IMR-90 (cell line): Measurements from ENCODE around the gene HSBP1L1. TPM values are rescaled to one million over a fixed set of nuclear protein-coding genes. Genes with fewer than 3 reads are reported as not detected.

ENCODE experiments used
- ATAC-seq: fragments of 200-7000 bp; cut with Tn5 transposase; 2 replicates; pipeline ENCODE4 v1.9.1; 2020; ENCODE audit warnings: low read depth, mild to moderate bottlenecking, moderate library complexity
- BruUV-seq: library from RNA; stranded (reverse); fragments of 400-500 nt; replicated peaks from 2 replicates; lab custom pipeline; 2021; lab: Mats Ljungman, UMichigan
- CTCF ChIA-PET: fragments of 300-600 bp; formaldehyde crosslinking; extraction: SDS; loops from one replicate; lab custom pipeline; 2021; ENCODE audit warnings: antibody characterized with exemption; lab: Yijun Ruan, JAX
- POLR2A ChIA-PET: fragments of 300-600 bp; sonication (Branson Sonifier 250); formaldehyde crosslinking; loops from one replicate; lab custom pipeline; 2022; ENCODE audit warnings: antibody characterized with exemption; ENCODE audit not compliant: unreplicated experiment; lab: Charles Lee
- DNase-seq: peaks from one replicate; pipeline ENCODE4 v3.0.0; 2013
- H2AFZ ChIP-seq: replicated peaks from 2 replicates; pipeline ENCODE3; 2013; ENCODE audit warnings: low read length, mild to moderate bottlenecking; ENCODE audit not compliant: poor library complexity
- H2AK5ac ChIP-seq: 2 replicates; pipeline ENCODE4 v1.6.1; 2013; ENCODE audit warnings: low read depth, low read length, inconsistent platforms
- H2AK9ac ChIP-seq: replicated peaks from 2 replicates; pipeline ENCODE3; 2013; ENCODE audit warnings: mild to moderate bottlenecking, low read depth, low read length, moderate library complexity; ENCODE audit not compliant: poor library complexity
- H2BK120ac ChIP-seq: 2 replicates; pipeline ENCODE4 v1.6.1; 2013; ENCODE audit warnings: low read depth, low read length, inconsistent platforms
- H2BK15ac ChIP-seq: 3 replicates; pipeline ENCODE4 v1.6.1; 2013; ENCODE audit warnings: low read depth, low read length, inconsistent platforms
- H2BK20ac ChIP-seq: 2 replicates; pipeline ENCODE4 v1.6.1; 2013; ENCODE audit warnings: low read depth, mild to moderate bottlenecking, inconsistent platforms, low read length, moderate library complexity
- H2BK5ac ChIP-seq: 2 replicates; pipeline ENCODE4 v1.6.1; 2013; ENCODE audit warnings: mild to moderate bottlenecking, low read depth, low read length, inconsistent platforms; ENCODE audit not compliant: poor library complexity, severe bottlenecking
- H3K14ac ChIP-seq: replicated peaks from 2 replicates; pipeline ENCODE4 v1.6.1; 2013; ENCODE audit warnings: low read depth, low read length, inconsistent platforms
- H3K18ac ChIP-seq: 2 replicates; pipeline ENCODE4 v1.6.1; 2013; ENCODE audit warnings: low read depth, low read length, control low read depth
- H3K23ac ChIP-seq: 2 replicates; pipeline ENCODE4 v1.6.1; 2013; ENCODE audit warnings: low read depth, low read length, inconsistent platforms
- H3K27ac ChIP-seq: 2 replicates; pipeline ENCODE4 v1.5.1; 2013; ENCODE audit warnings: mild to moderate bottlenecking, control low read depth, low read length; ENCODE audit not compliant: insufficient read depth
- H3K27me3 ChIP-seq: 2 replicates; pipeline ENCODE4 v1.6.1; 2013; ENCODE audit warnings: low read length; ENCODE audit not compliant: control insufficient read depth, insufficient read depth
- H3K36me3 ChIP-seq: 2 replicates; pipeline ENCODE4 v1.6.1; 2013; ENCODE audit warnings: low read length, mixed read lengths; ENCODE audit not compliant: control insufficient read depth, insufficient read depth
- H3K4ac ChIP-seq: 2 replicates; pipeline ENCODE4 v1.6.1; 2013; ENCODE audit warnings: low read depth, low read length, inconsistent platforms
- H3K4me1 ChIP-seq: 2 replicates; pipeline ENCODE4 v1.6.1; 2013; ENCODE audit warnings: low read length, mixed read lengths; ENCODE audit not compliant: control insufficient read depth, insufficient read depth
- H3K4me2 ChIP-seq: 2 replicates; pipeline ENCODE4 v1.6.1; 2013; ENCODE audit warnings: low read depth, mild to moderate bottlenecking, control low read depth, low read length, moderate library complexity
- H3K4me3 ChIP-seq: 2 replicates; pipeline ENCODE4 v1.5.1; 2013; ENCODE audit warnings: low read depth, mild to moderate bottlenecking, control low read depth, low read length, moderate library complexity; ENCODE audit not compliant: insufficient read depth
- H3K56ac ChIP-seq: 2 replicates; pipeline ENCODE4 v1.6.1; 2013; ENCODE audit warnings: low read length, inconsistent platforms; ENCODE audit not compliant: insufficient read depth; ENCODE audit errors: extremely low read depth
- H3K79me1 ChIP-seq, 2 experiments: 2 replicates each; pipeline ENCODE4 v1.6.1; 2013; ENCODE audit warnings: low read length in 2 of 2, inconsistent platforms in 1 of 2, low read depth in 1 of 2
- H3K9ac ChIP-seq: 2 replicates; pipeline ENCODE4 v1.6.1; 2013; ENCODE audit warnings: low read depth, low read length, control low read depth
- H3K9me1 ChIP-seq: 2 replicates; pipeline ENCODE4 v1.6.1; 2013; ENCODE audit warnings: low read length, inconsistent platforms; ENCODE audit not compliant: insufficient read depth
- H3K9me3 ChIP-seq: 2 replicates; pipeline ENCODE4 v1.6.1; 2013; ENCODE audit warnings: low read length; ENCODE audit not compliant: control insufficient read depth, insufficient read depth
- H4K20me1 ChIP-seq: 2 replicates; pipeline ENCODE4 v1.6.1; 2013; ENCODE audit warnings: low read length, inconsistent platforms; ENCODE audit not compliant: insufficient read depth
- H4K5ac ChIP-seq: 2 replicates; pipeline ENCODE4 v1.6.1; 2013; ENCODE audit warnings: mild to moderate bottlenecking, low read depth, low read length, control low read depth
- H4K8ac ChIP-seq, 2 experiments: 2 replicates each; pipeline ENCODE4 v1.6.1; 2013; ENCODE audit warnings: low read depth in 2 of 2, low read length in 2 of 2, control low read depth in 1 of 2, inconsistent platforms in 1 of 2
- H4K91ac ChIP-seq: 2 replicates; pipeline ENCODE4 v1.6.1; 2013; ENCODE audit warnings: low read depth, low read length, inconsistent platforms; ENCODE audit not compliant: insufficient read depth
- BHLHE40 ChIP-seq: fragments of 150-350 bp; IDR thresholded peaks from 2 replicates; pipeline ENCODE4 v1.6.1; 2016; ENCODE audit warnings: mild to moderate bottlenecking, low read depth, low read length
- CHD1 ChIP-seq: IDR thresholded peaks from 2 replicates; pipeline ENCODE4 v1.6.1; 2012; ENCODE audit warnings: low read depth, low read length, improper control_type of control experiment
- MAZ ChIP-seq: IDR thresholded peaks from 2 replicates; pipeline ENCODE4 v1.6.1; 2012; ENCODE audit warnings: low read depth, mild to moderate bottlenecking, low read length, improper control_type of control experiment, moderate library complexity, borderline replicate concordance
- MXI1 ChIP-seq: IDR thresholded peaks from 2 replicates; pipeline ENCODE4 v1.6.1; 2012; ENCODE audit warnings: low read depth, mild to moderate bottlenecking, low read length, moderate library complexity, borderline replicate concordance
- RAD21 ChIP-seq: IDR thresholded peaks from 2 replicates; pipeline ENCODE4 v1.6.1; 2012; ENCODE audit warnings: low read length, improper control_type of control experiment
- USF2 ChIP-seq: fragments of 150-350 bp; IDR thresholded peaks from 2 replicates; pipeline ENCODE4 v1.6.1; 2017; ENCODE audit warnings: mild to moderate bottlenecking, antibody characterized with exemption, low read length, low read depth
- WGBS, 2 experiments: methylation state at CpG; one replicate each; pipeline versions ENCODE4 v1.1.5 to v1.1.7; 2013; ENCODE audit warnings: missing lambda C conversion rate in 2 of 2; ENCODE audit not compliant: insufficient read length in 1 of 2; ENCODE audit errors: extremely low coverage in 2 of 2; 5-methylcytosine and 5-hydroxymethylcytosine counted together
- dilution Hi-C: fragments of 300-500 bp; cut with HindIII; formaldehyde crosslinking; loops from one replicate; pipeline ENCODE4 v1.14.3; 2018; ENCODE audit warnings: low sequenced_read_pairs; ENCODE audit not compliant: unreplicated experiment
- in situ Hi-C: fragments of 300-500 bp; cut with MboI; formaldehyde crosslinking; loops from 3 replicates; pipeline ENCODE4 v1.14.3; 2019; ENCODE audit warnings: low sequenced_read_pairs, inconsistent platforms, mixed read lengths
- intact Hi-C: fragments of 100-400 bp; cut with micrococcal nuclease; formaldehyde crosslinking; loops from 2 replicates; pipeline ENCODE4 v1.10.0; 2022
- polyA plus RNA-seq, 3 experiments: library from polyadenylated mRNA; depleted of rRNA; stranded (reverse); fragments of >200 nt; gene quantifications; 2 replicates each; pipeline ENCODE4 v1.2.3, GENCODE V29; 2012; ENCODE audit warnings: low replicate concordance in 1 of 3
- total RNA-seq: library from RNA; depleted of rRNA; stranded (reverse); fragments of >200 nt; gene quantifications from 2 replicates; pipeline ENCODE4 v1.2.3, GENCODE V29; 2012

HSBP1L1 gene
- total and polyA plus RNA-seq, 2 of the 4 experiments (the other 2 are of a cell fraction) = 8.6 to 18.0 TPM

GRCh38 chr18:79975043-79975442 lies 10.6 kb downstream of the HSBP1L1 start:
- ATAC-seq (no peak), DNase-seq (no peak)
- H3K9me3 ChIP-seq = no peaks in the 10 kb centered on the region
- no peak overlapping the region for H3K4me2 ChIP-seq
- H3K27me3 ChIP-seq = no peaks in the 10 kb centered on the region
- H2AK9ac ChIP-seq = no peak overlapping the region
- ChIA-PET POLR2A (no interaction called here), CTCF (no interaction called here)
- H3K4me1 ChIP-seq = peaks cover 2% of the 10 kb centered on the region; the same call in 1 of the 2 replicates
- peaks cover 29 to 76% of the 10 kb centered on the region in 2 experiments for H3K79me1 ChIP-seq
- no peak overlapping the region for H2BK5ac ChIP-seq
- BruUV-seq = no TSS peak
- H3K14ac ChIP-seq = no peak overlapping the region
- H3K56ac ChIP-seq = no peak overlapping the region
- no peak overlapping the region for H3K4ac ChIP-seq
- H4K8ac ChIP-seq = no peak overlapping the region
- H4K20me1 ChIP-seq = peaks cover 53% of the 10 kb centered on the region
- H3K9me1 ChIP-seq = peaks cover 4% of the 10 kb centered on the region; the same call in 1 of the 2 replicates
- H3K27ac ChIP-seq = no peak overlapping the region
- 100% methylated on average over 1 of the region's 4 CpGs; no CpG with 5 or more reads in 1 of the 2 experiments for WGBS, 2 experiments
- H3K4me3 ChIP-seq = no peak overlapping the region
- H2BK20ac ChIP-seq = no peak overlapping the region
- no peak overlapping the region for H4K91ac ChIP-seq
- no peak overlapping the region for H2BK15ac ChIP-seq
- no peak overlapping the region for H3K18ac ChIP-seq
- in situ Hi-C loops = no loop called here
- H4K5ac ChIP-seq = no peak overlapping the region
- H3K23ac ChIP-seq = no peak overlapping the region
- intact Hi-C loops = no loop called here
- dilution Hi-C loops = no loop called here
- no peak overlapping the region for H2BK120ac ChIP-seq
- TF ChIP-seq CHD1 (no peak), MAZ (no peak), MXI1 (no peak), BHLHE40 (no peak), RAD21 (no peak), USF2 (no peak)
- no peak overlapping the region for H2AK5ac ChIP-seq
- H3K9ac ChIP-seq = no peak overlapping the region
- H3K36me3 ChIP-seq = peaks cover 38% of the 10 kb centered on the region
- no peak overlapping the region for H2AFZ ChIP-seq
